ENCODE measurements around the gene GCNT2.
A peak's percentile ranks its signal among the peaks of the same experiment; 100 is the strongest.
"Not testable (repeated sequence)": the region's sequence is repeated elsewhere in the genome, so short reads cannot be mapped to it uniquely, and the experiment has no call there.

GCNT2 gene

DNA sequence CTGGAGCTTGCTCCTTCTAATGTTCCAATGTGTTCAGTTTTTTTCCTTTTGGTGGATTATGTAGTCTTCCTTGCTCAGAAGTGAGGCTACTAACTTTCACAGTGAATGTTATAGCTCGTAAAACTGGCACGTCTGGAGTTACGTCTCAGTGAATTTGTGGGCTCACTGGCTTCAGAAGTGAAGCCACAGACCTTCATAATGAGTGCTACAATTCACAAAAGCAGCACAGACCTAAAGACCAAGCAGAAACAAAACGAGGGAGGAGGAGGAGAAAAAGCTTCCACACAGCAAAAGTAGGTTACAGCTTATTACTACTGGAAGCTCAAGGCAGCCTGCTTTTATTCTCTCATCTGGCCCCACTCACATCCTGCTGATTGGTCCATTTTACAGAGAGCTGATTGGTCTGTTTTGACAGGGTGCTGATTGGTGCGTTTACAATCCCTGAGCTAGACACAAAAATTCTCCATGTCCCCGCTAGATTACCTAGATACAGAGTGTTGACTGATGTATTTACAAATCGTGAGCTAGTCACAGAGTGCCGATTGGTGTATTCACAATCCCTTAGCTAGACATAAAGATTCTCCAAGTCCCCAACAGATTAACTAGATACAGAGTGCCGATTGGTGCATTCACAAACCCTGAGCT, 34.1 kb upstream of the GCNT2 start:
- not testable (repeated sequence) for H3K4me3 ChIP-seq (ENCODE audit: low read depth in 1 of 2, low read length in 2 of 2); H3K4me1 ChIP-seq (ENCODE audit: control insufficient read depth in 1 of 2, insufficient read depth in 2 of 2, low read length in 2 of 2); H3K9ac ChIP-seq (ENCODE audit: low read depth in 1 of 2, low read length in 2 of 2); H3K36me3 ChIP-seq (ENCODE audit: control insufficient read depth in 1 of 2, insufficient read depth in 2 of 2, low read length in 2 of 2); H3K27me3 ChIP-seq (ENCODE audit: control insufficient read depth in 1 of 2, insufficient read depth in 2 of 2, low read length in 2 of 2); H3K27ac ChIP-seq (ENCODE audit: low read depth, low read length); H3K9me3 ChIP-seq (ENCODE audit: control insufficient read depth in 1 of 2, low read length in 2 of 2)

DNA sequence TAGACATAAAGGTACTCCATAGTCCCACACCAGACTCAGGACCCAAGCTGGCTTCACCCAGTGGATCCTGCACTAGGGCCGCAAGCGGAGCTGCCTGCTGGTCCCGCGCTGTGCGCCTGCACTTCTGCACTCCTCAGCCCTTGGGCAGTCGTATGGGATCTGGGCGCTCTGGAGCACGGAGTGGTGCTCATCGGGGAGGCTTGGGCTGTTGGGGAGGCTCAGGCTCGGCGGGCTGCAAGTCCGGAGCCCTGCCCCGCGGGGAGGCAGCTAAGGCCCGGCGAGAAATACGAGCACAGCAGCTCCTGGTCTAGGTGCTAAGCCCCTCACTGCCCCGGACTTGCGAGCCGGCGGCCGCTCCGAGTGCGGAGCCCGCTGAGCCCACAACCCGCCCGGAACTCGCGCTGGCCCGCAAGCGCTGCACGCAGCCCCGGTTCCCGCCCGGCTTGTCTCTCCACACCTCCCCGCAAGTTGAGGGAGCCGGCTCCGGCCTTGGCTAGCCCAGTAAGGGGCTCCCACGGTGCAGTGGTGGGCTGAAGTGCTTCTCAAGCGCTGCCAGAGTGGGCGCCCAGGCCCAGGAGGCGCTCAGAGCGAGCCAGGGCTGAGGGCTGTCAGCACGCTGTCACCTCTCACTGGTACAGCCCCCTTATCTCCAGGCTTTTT, 33.4 kb upstream of the GCNT2 start:
- no peaks in the 10 kb centered on the region for H3K4me1 ChIP-seq (ENCODE audit: control insufficient read depth in 1 of 2, insufficient read depth in 2 of 2, low read length in 2 of 2)
- no peaks in the 10 kb centered on the region for H3K27me3 ChIP-seq (ENCODE audit: control insufficient read depth in 1 of 2, insufficient read depth in 2 of 2, low read length in 2 of 2)
- H3K9me3 ChIP-seq (ENCODE audit: control insufficient read depth in 1 of 2, low read length in 2 of 2), result no peaks in the 10 kb centered on the region
- no peak overlapping the region for H3K9ac ChIP-seq (ENCODE audit: low read depth in 1 of 2, low read length in 2 of 2)
- no peak overlapping the region for H3K27ac ChIP-seq (ENCODE audit: low read depth, low read length)
- no peaks in the 10 kb centered on the region for H3K36me3 ChIP-seq (ENCODE audit: control insufficient read depth in 1 of 2, insufficient read depth in 2 of 2, low read length in 2 of 2)
- H3K4me3 ChIP-seq (ENCODE audit: low read depth in 1 of 2, low read length in 2 of 2), result no peak overlapping the region

GRCh38 chr6:10491463-10491862, 29.7 kb upstream of the GCNT2 start:
- H3K9ac ChIP-seq (ENCODE audit: low read depth in 1 of 2, low read length in 2 of 2), result no peak overlapping the region
- H3K4me1 ChIP-seq (ENCODE audit: control insufficient read depth in 1 of 2, insufficient read depth in 2 of 2, low read length in 2 of 2), result no peaks in the 10 kb centered on the region
- H3K4me3 ChIP-seq (ENCODE audit: low read depth in 1 of 2, low read length in 2 of 2), result no peak overlapping the region
- H3K27me3 ChIP-seq (ENCODE audit: control insufficient read depth in 1 of 2, insufficient read depth in 2 of 2, low read length in 2 of 2), result no peaks in the 10 kb centered on the region
- H3K9me3 ChIP-seq (ENCODE audit: control insufficient read depth in 1 of 2, low read length in 2 of 2), result no peaks in the 10 kb centered on the region
- H3K27ac ChIP-seq (ENCODE audit: low read depth, low read length), result no peak overlapping the region
- no peaks in the 10 kb centered on the region for H3K36me3 ChIP-seq (ENCODE audit: control insufficient read depth in 1 of 2, insufficient read depth in 2 of 2, low read length in 2 of 2)

DNA sequence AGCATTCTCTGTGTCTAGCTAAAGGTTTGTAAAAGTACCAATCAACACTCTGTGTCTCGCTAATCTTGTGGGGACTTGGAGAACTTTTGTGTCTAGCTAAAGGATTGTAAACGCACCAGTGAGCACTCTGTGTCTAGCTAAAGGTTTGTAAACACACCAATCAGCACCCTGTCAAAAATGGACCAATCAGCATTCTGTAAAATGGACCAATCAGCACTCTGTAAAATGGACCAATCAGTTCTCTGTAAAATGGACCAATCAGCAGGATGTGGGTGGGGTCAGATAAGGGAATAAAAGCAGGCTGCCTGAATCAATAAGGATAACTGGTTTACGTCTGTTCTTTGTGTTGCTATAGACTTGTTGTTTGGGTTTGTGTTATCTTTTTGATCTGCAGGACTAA, 29.2 kb upstream of the GCNT2 start:
- H3K27ac ChIP-seq (ENCODE audit: low read depth, low read length); H3K27me3 ChIP-seq (ENCODE audit: control insufficient read depth in 1 of 2, insufficient read depth in 2 of 2, low read length in 2 of 2); H3K9me3 ChIP-seq (ENCODE audit: control insufficient read depth in 1 of 2, low read length in 2 of 2); H3K4me1 ChIP-seq (ENCODE audit: control insufficient read depth in 1 of 2, insufficient read depth in 2 of 2, low read length in 2 of 2); H3K4me3 ChIP-seq (ENCODE audit: low read depth in 1 of 2, low read length in 2 of 2); H3K36me3 ChIP-seq (ENCODE audit: control insufficient read depth in 1 of 2, insufficient read depth in 2 of 2, low read length in 2 of 2); H3K9ac ChIP-seq (ENCODE audit: low read depth in 1 of 2, low read length in 2 of 2): not testable (repeated sequence)

- H3K9ac ChIP-seq (ENCODE audit: low read depth in 1 of 2, low read length in 2 of 2), result no peak overlapping the region
- H3K9me3 ChIP-seq (ENCODE audit: control insufficient read depth in 1 of 2, low read length in 2 of 2), result no peaks in the 10 kb centered on the region
- H3K36me3 ChIP-seq (ENCODE audit: control insufficient read depth in 1 of 2, insufficient read depth in 2 of 2, low read length in 2 of 2), result no peaks in the 10 kb centered on the region
- H3K27ac ChIP-seq (ENCODE audit: low read depth, low read length), result no peak overlapping the region
- no peaks in the 10 kb centered on the region for H3K4me1 ChIP-seq (ENCODE audit: control insufficient read depth in 1 of 2, insufficient read depth in 2 of 2, low read length in 2 of 2)
- H3K27me3 ChIP-seq (ENCODE audit: control insufficient read depth in 1 of 2, insufficient read depth in 2 of 2, low read length in 2 of 2), result no peaks in the 10 kb centered on the region
- no peak overlapping the region for H3K4me3 ChIP-seq (ENCODE audit: low read depth in 1 of 2, low read length in 2 of 2)
Observed at GRCh38 chr6:10495029-10495428, 26.1 kb upstream of the GCNT2 start.

GRCh38 chr6:10505529-10505928, 15.6 kb upstream of the GCNT2 start:
- Histone ChIP-seq H3K27me3 (ENCODE audit: control insufficient read depth in 1 of 2, insufficient read depth in 2 of 2, low read length in 2 of 2) (no peaks in the 10 kb centered on the region), H3K27ac (ENCODE audit: low read depth, low read length) (no peak overlapping the region)

DNA sequence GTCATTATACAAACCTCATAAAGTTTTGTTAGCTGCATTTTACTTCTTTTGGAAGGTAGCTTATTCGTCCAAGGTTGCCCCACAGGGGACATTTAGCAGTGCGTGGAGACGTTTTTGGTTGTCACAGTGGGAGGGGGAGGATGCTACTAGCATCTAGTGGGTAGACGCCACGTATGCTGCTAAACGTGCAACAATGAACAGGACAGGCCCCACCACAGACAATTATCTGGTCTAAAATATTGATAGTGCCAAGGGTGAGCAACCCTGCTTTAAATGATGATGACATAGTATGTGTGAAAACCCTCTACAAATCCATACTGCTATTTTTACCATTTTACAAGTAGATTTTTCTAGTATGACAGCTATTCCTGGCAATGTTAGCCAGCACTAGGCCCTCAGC, 13.9 kb upstream of the GCNT2 start:
- Histone ChIP-seq H3K4me1 (ENCODE audit: control insufficient read depth in 1 of 2, insufficient read depth in 2 of 2, low read length in 2 of 2) (peaks cover 0 to 5% of the 10 kb centered on the region in 2 donors), H3K36me3 (ENCODE audit: control insufficient read depth in 1 of 2, insufficient read depth in 2 of 2, low read length in 2 of 2) (no peaks in the 10 kb centered on the region), H3K9ac (ENCODE audit: low read depth in 1 of 2, low read length in 2 of 2) (no peak overlapping the region), H3K9me3 (ENCODE audit: control insufficient read depth in 1 of 2, low read length in 2 of 2) (no peaks in the 10 kb centered on the region), H3K4me3 (ENCODE audit: low read depth in 1 of 2, low read length in 2 of 2) (no peak overlapping the region), H3K27ac (ENCODE audit: low read depth, low read length) (no peak overlapping the region), H3K27me3 (ENCODE audit: control insufficient read depth in 1 of 2, insufficient read depth in 2 of 2, low read length in 2 of 2) (no peaks in the 10 kb centered on the region)

More at GRCh38 chr6:10505529-10505928, 15.6 kb upstream of the GCNT2 start:
- Histone ChIP-seq H3K9ac (ENCODE audit: low read depth in 1 of 2, low read length in 2 of 2) (no peak overlapping the region), H3K4me3 (ENCODE audit: low read depth in 1 of 2, low read length in 2 of 2) (no peak overlapping the region), H3K9me3 (ENCODE audit: control insufficient read depth in 1 of 2, low read length in 2 of 2) (no peaks in the 10 kb centered on the region), H3K4me1 (ENCODE audit: control insufficient read depth in 1 of 2, insufficient read depth in 2 of 2, low read length in 2 of 2) (no peaks in the 10 kb centered on the region), H3K36me3 (ENCODE audit: control insufficient read depth in 1 of 2, insufficient read depth in 2 of 2, low read length in 2 of 2) (no peaks in the 10 kb centered on the region)

- no peaks in the 10 kb centered on the region for H3K27me3 ChIP-seq (ENCODE audit: control insufficient read depth in 1 of 2, insufficient read depth in 2 of 2, low read length in 2 of 2)
- H3K36me3 ChIP-seq (ENCODE audit: control insufficient read depth in 1 of 2, insufficient read depth in 2 of 2, low read length in 2 of 2), result no peaks in the 10 kb centered on the region
- H3K4me3 ChIP-seq (ENCODE audit: low read depth in 1 of 2, low read length in 2 of 2), result no peak overlapping the region
- H3K9me3 ChIP-seq (ENCODE audit: control insufficient read depth in 1 of 2, low read length in 2 of 2), result no peaks in the 10 kb centered on the region
- H3K9ac ChIP-seq (ENCODE audit: low read depth in 1 of 2, low read length in 2 of 2), result no peak overlapping the region
- H3K27ac ChIP-seq (ENCODE audit: low read depth, low read length), result no peak overlapping the region
- peaks cover 0 to 5% of the 10 kb centered on the region in 2 donors for H3K4me1 ChIP-seq (ENCODE audit: control insufficient read depth in 1 of 2, insufficient read depth in 2 of 2, low read length in 2 of 2)
Observed at GRCh38 chr6:10507715-10508114, 13.4 kb upstream of the GCNT2 start.

DNA sequence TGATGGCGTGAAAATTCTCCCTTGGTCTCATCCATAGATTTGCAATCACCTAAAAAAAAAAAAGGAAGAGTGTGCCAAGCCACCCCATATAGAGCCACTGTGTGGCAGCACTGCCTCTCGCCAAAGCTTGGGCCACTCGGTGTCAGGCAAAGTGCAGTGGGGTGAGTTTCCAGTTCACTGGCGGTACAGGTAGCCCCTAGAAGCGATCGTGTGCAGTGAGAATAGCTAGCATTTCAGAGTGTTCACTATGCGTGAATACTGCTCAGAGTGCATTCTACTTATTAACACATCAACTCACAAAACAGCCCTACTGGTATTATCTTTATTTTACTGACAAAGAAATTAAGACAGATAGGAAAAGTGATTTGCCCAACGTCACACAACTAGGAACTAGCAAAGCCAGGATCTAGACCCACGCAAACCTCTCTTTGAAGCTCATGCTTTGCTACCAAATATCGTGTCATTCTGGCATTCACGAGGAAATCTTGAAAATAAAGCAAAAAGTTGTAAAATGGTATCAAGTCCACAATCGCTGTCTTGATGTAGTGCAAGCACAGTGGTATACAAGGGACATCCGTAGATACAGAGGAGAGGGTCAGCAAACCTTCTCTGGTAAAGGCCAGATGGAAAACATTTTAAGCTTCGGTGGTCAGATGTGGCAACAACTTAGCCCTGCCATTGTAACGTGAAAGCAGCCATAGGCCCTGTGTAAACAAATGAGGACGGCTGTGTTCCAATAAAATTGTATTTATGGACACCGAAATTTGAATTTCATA, 10.4 kb upstream of the GCNT2 start:
- H3K4me3 ChIP-seq (ENCODE audit: low read depth in 1 of 2, low read length in 2 of 2), result peak overlapping the region; percentile 12 to 37
- H3K27me3 ChIP-seq (ENCODE audit: control insufficient read depth in 1 of 2, insufficient read depth in 2 of 2, low read length in 2 of 2), result no peaks in the 10 kb centered on the region
- peaks cover 0 to 5% of the 10 kb centered on the region in 2 donors for H3K4me1 ChIP-seq (ENCODE audit: control insufficient read depth in 1 of 2, insufficient read depth in 2 of 2, low read length in 2 of 2)
- H3K36me3 ChIP-seq (ENCODE audit: control insufficient read depth in 1 of 2, insufficient read depth in 2 of 2, low read length in 2 of 2), result no peaks in the 10 kb centered on the region
- peak overlapping the region; percentile 48 to 50 for H3K9ac ChIP-seq (ENCODE audit: low read depth in 1 of 2, low read length in 2 of 2)
- no peak overlapping the region for H3K27ac ChIP-seq (ENCODE audit: low read depth, low read length)
- H3K9me3 ChIP-seq (ENCODE audit: control insufficient read depth in 1 of 2, low read length in 2 of 2), result no peaks in the 10 kb centered on the region

DNA sequence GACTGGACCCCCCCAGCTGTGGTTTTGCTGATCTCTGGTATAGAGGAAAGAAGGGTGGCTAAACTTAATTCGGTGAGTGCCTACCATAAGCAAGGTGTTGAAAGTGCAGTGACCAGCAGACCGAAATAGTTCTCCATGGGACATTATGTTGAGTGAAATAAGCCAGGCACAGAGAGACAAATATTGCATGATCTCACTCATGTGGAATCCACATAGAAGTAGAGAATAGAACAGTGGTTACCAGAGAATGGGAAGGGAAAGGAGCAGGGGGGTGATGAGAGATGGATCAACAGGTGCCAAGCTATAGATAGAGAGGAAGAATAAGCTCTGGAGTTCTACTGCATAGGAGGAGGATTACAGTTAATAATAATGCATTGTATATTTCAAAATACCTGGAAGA, 9.7 kb upstream of the GCNT2 start:
- H3K9me3 ChIP-seq (ENCODE audit: control insufficient read depth in 1 of 2, low read length in 2 of 2), result no peaks in the 10 kb centered on the region
- no peaks in the 10 kb centered on the region for H3K27me3 ChIP-seq (ENCODE audit: control insufficient read depth in 1 of 2, insufficient read depth in 2 of 2, low read length in 2 of 2)
- H3K4me1 ChIP-seq (ENCODE audit: control insufficient read depth in 1 of 2, insufficient read depth in 2 of 2, low read length in 2 of 2), result peaks cover 0 to 5% of the 10 kb centered on the region in 2 donors
- no peak overlapping the region for H3K9ac ChIP-seq (ENCODE audit: low read depth in 1 of 2, low read length in 2 of 2)
- H3K4me3 ChIP-seq (ENCODE audit: low read depth in 1 of 2, low read length in 2 of 2), result no peak overlapping the region
- H3K27ac ChIP-seq (ENCODE audit: low read depth, low read length), result no peak overlapping the region
- no peaks in the 10 kb centered on the region for H3K36me3 ChIP-seq (ENCODE audit: control insufficient read depth in 1 of 2, insufficient read depth in 2 of 2, low read length in 2 of 2)
